ENCODE measurements around the gene ZNF14.

DNA sequence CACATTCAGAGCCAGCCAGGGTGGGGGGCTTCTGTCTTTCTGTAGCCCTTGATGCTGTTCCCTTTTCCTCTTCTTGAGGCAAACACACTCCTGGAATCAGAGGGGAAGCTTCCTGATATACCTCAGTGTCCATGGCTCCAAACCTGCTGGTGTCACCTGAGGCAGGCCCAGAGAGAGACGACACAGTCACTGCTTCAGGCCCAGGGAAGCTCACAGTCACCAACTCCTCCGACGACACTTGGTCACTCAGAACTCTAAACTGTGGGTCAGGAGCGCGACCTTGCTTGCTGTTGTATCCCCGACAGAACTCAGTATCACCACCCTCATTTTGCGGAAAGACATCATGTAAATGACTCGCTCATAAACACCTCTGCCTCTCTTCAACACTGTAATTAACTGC is 70.6 kb downstream of the ZNF14 start:
- TF ChIP-seq POLR2A (IDR thresholded peaks at IDR 0.05): no peak
- TF ChIP-seq, protein P1, sequence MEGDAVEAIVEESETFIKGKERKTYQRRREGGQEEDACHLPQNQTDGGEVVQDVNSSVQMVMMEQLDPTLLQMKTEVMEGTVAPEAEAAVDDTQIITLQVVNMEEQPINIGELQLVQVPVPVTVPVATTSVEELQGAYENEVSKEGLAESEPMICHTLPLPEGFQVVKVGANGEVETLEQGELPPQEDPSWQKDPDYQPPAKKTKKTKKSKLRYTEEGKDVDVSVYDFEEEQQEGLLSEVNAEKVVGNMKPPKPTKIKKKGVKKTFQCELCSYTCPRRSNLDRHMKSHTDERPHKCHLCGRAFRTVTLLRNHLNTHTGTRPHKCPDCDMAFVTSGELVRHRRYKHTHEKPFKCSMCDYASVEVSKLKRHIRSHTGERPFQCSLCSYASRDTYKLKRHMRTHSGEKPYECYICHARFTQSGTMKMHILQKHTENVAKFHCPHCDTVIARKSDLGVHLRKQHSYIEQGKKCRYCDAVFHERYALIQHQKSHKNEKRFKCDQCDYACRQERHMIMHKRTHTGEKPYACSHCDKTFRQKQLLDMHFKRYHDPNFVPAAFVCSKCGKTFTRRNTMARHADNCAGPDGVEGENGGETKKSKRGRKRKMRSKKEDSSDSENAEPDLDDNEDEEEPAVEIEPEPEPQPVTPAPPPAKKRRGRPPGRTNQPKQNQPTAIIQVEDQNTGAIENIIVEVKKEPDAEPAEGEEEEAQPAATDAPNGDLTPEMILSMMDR (IDR thresholded peaks at IDR 0.05): no peak

All from adrenal gland (tissue), 5 donors.